Middle frontal gyrus (tissue), 1 donor: ENCODE data around the gene MRPS2.
"Not testable (repeated sequence)": the region's sequence is repeated elsewhere in the genome, so short reads cannot be mapped to it uniquely, and the experiment has no call there.

Experiments used
- DNase-seq: peaks from one replicate; pipeline ENCODE4 v3.0.0-alpha.2; 2015; ENCODE audit warnings: low spot score; ENCODE audit errors: extremely low spot score

MRPS2 gene

DNA sequence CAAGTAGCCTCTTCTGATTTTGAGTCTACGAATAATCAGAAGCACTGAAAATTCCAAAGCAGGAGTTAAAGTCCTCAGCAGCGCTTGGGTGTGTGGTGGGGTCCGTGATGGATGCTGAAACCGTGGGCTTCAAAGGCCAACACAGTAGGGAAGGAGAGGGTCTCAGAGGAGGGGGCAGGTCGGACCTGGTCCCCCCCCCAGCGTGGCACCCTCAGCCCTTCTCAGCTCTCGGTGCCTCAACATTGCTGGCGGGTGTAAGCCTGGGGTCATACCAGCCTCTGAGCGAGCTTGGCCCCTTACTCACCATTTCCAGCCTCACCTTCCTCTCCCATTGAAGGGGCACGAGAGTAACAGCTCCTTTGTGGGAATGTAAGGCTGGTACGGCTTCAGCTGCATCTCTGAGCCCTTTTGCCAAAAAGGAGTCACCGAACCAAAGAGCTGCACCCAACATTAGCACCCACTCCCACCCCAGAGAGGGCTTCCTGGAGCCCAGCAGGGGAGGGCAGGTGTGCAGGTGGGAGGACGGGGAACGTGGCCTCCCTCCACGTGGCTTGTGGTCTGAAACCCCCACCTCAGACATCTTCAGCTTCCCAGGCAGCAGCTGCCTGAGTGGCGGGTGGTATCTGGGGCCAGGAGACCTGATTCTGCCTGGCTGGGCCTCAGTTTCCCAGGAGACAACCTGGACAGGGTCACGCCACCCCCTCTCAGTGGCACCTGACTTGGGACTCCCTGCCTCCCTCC lies 14.0 kb downstream of the MRPS2 start:
- DNase-seq, result no peak

DNA sequence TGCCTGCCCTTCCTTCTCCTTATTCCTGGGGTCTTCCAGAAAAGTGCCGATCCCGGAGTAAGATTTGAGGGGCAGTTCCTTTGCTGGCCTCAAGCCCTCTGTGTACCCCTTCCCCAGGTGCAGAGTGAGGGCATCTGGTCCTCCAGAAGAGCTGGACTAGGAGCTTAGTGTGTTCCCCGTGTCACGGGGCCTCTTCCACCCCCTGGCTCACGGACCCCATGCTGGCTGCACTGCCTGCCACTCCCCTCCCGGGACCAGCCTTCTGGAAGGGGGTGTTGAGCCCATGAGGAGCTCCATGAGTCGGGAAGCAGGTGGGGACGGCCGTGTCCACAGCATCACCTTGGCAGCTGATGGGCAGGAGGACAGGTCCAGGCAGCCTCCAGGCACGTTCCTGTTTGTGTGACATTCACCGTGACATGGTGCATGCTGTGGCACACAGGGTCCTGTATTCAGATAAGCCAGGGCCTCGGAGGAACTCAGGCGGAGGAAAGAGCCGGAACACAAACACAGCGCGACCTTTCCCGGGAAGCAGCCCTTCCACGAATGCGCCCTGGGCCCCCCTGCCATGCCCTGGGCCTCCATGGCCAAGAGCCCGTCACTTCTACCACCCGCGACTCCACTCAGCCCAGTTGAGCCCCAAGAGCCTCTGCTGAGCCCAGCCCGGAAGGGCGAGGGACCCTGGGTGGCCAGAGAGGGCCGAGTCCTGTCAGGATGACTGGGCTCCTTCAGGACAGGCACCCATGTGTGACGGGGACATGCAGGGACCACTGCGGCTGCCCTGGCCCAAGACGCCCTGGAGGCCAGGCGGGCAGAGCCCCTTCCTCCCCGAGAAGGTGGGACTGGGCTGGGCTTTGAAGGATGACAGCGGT lies 14.8 kb downstream of the MRPS2 start:
- DNase-seq, result no peak

DNA sequence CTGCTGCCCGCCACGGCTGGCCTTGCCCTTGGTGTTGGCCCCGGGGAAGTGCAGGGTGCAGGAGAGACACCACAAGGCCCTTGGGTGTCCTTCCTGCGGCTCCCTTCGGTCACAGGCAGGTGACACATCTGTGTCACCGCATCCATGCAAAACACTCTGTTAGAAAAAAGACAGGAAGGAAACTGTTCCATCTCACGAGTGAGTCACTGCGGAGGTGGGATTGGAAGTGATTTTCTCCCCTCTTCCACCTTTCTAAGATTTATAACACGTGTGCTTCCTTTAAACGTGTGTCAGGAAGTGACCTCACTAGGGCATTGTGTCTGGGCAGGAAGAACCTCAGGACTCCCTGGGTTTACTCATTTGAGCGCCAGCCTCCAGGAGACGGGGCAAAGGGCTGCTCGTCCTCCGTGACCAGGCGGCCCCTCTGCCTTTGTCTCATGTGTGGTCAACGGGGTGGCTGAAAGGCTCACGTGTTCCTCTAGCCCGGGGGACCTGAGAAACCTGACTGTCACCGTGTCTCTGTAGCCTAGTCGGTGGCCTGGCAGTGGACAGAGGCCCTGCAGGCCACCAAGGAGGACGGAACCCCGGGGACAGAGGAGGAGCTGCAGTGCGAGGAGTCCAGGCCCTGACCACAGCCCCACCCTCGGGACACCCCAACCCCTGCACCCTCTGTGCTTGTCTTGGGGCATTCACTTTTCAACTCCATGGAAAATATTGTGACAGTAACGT lies 15.8 kb downstream of the MRPS2 start:
- no peak for DNase-seq

DNA sequence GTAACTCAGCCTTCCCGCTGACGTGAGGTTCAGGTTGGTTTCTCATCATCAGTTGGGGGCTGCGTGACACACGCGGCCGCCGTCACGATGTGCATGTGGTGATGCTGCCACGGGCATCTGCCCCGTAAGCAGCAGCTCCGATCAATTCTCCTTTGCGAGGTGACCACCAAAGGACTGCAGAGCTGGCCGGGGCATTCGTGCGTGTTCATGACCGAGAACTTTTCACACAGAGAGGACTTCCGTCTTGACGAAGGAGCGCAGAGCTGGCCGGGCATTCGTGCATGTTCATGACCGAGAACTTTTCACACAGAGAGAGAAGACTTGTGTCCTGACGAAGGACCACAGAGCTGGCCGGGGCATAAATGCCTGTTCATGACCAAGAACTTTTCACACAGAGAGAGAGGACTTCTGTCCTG lies 16.9 kb downstream of the MRPS2 start:
- DNase-seq, result no peak

DNA sequence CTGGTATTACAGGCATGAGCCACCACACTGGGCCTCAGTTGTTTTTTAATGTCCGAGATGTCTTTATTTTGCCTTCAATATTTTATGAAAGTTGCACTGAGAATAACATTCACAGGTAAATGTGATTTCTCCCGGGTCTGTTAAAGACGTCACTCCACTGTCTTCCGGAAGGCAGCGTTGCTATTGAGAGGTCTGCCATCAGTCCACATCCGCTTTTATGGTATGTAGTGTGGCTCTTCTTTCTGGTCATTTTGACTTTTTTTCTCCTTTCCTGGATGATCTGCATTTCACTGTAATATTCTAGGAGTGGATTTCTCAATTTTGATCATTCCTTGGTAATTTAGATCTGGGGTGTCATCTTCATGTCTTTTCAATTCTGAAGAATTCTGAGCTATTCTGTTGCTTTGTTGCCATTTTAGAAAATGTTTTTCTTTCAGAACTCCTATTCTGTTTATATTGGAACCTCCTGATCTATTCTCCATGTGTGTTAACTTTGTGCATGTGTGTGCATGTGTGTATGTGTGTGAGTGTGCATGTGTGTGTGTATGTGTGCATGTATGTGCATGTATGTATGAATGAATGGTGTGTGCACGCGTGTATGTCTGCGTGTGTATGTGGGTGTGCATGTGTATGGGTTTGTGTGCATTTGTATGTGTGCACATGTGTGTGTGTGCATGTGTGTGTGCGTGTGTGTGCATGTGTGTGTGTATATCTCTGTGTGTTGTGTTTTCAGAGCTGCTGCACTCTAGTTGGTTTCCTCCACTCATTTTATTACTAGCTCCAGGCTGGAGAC lies 18.9 kb downstream of the MRPS2 start:
- DNase-seq, result no peak

DNA sequence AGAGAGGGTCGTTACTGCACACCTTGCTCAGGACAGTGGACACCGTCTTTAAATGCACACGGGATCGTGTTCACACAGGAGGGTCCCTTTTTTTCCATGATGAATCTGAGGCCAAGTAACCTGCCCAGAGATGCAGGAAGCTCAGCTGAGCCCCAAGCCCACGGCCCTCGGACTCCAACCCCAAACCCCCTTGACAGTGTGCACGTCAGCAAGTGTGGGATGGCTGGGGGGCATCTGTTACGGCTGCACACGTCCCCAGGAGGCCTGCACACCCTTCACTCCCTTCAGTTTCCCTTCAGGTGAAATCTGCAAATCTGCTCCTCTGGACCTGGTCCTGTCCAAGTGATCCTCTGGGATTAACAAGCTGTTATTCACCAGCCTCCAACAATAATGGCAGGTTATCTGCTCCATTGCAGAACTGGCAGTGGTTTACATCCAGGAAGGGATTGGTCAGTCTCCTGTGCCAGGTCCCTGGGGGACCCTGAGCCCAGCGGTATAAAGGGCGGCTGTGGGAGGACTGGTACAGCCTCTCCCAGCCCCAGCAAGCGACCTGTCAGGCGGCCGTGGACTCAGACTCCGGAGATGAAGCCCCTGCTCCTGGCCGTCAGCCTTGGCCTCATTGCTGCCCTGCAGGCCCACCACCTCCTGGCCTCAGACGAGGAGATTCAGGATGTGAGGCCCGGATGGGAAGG lies 20.6 kb downstream of the MRPS2 start, which contains the start of gene LCN1:
TSS of gene LCN1 (plus strand) at position 525 of the 692 bp plus-strand sequence. CDS start at position 583, 58 bp downstream.
- no peak for DNase-seq

DNA sequence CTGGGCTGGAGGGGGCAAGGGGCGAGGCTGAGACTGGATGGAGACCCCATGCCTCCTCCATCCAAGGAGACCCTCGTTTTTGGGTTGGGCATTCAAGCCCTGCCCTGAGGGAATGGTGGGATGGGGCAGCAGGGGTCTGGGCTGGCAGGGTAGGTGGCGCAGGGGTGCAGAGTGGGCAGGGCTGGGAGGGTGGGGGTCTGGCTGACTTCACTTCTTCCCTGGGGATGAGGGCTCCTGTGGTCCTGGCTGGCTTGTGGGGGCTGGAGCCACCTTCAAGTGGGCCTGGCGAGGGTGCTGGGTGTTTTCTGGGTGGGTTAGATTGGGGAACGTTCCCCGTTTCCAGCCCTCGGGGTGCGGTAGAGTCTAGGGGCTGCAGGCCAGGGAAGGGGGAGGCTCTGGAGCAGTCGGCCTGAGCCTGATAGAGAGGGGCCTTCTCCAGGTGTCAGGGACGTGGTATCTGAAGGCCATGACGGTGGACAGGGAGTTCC lies 21.2 kb downstream of the MRPS2 start:
- no peak for DNase-seq

DNA sequence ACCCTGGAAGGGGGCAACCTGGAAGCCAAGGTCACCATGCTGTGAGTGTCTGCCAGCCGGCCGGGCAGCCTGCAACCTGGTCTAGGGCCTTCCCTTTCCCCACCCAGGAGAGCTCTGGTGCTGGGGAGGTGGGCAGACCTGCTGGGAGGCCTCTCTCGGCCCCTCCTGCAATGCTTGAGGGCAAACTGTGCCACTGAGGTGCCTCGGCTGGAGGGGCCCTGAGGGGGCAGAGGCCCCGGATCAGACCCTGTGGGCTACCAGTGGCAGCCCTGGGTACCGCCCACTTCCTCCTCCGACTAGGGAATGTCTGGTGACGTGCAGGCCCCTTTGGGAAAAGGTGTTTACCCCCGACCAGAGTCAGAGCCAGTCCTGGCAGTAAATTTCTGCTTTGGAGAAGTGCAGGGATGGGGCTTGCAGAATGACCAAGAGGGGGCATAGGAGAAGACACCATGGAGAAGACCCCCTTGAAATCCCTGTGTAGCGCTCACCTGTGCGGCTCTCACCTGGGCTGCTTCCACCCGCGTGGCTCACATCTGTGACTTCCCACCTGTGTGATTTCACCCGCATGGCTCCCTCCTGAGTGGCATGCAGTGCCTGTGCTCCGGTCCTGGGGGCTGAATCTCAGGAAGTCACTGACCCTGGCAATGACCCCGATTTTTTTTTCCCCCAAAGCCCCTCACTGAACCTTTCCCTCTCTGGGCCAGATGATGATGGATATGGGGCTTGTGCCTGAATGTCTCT lies 21.8 kb downstream of the MRPS2 start:
- DNase-seq, result no peak

DNA sequence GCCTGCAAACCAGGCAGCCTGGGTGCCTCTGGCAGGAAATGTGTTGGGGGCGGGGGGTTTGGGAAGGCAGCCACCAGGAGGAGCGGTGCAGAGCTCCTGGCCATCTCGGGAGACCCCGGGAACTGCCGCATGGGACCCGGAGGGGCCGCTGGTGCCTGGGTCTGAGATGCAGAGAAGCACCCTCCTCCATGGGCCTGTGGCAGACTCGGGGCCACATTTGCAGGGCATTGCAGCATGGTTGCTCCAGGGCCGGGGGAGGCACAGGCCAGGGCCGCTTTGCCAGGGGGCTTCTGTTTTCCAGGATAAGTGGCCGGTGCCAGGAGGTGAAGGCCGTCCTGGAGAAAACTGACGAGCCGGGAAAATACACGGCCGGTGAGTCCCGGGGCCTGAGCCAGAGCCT lies 22.4 kb downstream of the MRPS2 start:
- DNase-seq, result no peak

DNA sequence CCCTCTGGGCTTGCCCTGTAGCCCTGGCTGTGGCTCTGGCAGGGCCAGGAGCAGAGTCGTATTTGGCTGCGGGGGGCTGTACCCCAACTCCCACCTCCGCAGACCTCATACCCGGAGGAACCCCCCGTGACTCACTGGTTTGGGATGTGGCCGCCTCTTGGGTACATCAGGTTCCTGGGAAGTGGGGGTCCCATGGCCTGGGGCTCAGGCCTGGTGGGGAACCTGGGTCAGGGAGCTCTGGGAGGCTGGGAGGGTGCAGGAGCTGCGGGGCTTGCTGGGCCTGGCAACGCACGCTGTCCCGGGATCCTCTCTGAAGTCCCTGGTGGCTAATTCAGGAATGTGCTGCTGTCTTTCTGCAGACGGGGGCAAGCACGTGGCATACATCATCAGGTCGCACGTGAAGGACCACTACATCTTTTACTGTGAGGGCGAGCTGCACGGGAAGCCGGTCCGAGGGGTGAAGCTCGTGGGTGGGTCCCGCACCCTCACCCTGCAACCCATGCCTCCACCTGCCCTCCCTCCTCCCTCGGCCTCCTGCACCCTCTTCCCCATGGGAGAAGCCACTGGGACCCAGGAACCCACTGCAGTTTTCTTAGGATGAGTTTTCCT lies 23.1 kb downstream of the MRPS2 start:
- DNase-seq, result no peak

DNA sequence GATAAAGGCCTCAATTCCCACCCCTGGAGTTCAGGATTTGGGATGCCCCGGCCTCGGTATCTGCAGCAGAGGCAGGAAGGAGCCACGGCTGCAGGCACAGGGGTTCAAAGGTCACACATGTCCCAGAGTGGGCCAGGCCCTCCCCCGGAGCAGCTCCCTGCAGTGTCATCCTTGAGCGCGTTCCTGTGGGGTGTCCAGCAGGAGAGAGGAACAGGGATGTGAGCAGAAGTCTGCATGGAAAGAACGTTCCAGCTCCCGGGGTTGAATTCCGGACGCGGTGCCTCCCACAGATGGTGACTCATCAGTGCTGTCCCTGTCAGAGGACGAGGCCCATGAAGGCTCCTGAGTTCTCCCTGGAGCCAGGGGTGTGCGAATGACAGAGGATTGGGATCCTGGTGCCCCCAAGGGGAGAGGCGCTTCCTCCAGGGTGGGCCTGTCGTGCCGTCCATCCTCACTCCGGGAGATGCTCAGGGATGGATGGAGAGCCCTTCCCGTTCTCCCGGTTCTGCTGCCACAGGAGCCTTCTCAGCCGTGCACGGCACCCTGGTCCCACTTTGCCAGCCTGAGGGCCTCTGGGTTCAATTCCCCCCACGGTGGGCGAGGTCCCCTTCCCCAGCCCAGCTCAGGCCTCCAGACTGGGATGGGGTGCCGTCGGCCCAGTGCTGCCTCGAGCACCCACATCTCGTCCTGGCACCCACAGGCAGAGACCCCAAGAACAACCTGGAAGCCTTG lies 23.8 kb downstream of the MRPS2 start:
- DNase-seq, result no peak

DNA sequence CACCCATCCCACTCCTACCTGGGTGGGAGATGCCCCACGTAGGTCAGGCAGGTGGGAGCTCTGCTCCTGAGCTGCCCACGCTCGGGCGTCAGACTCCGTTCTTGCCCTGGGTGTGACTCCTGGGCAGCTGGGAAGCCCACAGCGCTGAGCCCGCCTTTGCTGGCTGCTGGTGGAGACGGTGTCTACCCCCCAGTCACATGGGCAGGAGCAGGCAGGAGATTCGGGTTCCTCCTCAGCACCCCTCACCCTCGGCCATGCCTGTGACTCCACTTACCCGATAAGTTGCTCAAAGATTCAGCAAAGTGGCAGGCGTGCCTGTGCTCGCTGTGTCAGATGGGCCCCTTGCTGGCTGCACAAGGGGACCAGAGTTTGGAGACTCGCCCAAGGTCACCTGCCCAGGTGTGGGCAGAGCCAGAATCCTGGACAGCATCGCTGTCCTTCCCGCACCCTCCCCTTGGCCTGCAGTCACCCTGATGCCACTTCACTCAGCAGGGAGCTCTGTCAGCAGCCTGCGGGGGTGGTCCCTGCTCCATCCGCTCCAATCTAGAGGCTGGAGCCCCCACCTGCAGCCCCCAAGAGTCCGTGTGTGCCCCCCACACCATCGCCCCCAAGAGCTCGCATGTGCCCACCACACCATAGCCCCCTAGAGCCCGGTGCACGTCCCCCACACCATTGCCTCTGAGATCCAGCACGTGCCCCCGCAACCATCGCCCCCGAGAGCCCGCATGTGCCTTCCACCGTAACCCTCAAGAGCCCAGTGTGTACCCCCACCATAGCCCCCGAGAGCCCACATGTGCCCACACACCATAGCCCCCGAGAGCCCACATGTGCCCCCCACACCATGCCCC lies 25.0 kb downstream of the MRPS2 start:
- DNase-seq, result no peak

DNA sequence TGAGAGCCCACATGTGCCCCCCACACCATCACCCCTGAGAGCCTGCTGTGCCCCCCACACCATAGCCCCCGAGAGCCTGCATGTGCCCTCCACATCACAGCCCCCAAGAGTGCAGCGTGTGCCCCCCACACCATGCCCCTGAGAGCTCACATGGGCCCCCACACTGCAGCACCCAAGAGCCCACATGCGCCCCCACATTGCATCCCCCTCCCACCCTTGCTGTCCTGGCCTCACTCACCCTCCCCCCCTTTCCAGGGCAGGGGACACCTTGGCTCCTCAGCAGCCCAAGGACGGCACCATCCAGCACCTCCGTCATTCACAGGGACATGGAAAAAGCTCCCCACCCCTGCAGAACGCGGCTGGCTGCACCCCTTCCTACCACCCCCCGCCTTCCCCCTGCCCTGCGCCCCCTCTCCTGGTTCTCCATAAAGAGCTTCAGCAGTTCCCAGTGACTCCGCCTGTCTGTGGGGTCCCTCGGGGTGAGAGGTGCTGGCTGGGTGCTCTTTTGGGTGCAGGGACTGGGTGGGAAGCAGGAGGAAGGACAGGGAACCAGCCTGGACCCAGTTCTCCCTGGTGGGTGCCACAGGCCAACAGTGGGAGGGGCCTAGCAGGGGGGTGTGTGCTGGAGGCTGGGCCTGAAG lies 25.7 kb downstream of the MRPS2 start:
- DNase-seq, result no peak

DNA sequence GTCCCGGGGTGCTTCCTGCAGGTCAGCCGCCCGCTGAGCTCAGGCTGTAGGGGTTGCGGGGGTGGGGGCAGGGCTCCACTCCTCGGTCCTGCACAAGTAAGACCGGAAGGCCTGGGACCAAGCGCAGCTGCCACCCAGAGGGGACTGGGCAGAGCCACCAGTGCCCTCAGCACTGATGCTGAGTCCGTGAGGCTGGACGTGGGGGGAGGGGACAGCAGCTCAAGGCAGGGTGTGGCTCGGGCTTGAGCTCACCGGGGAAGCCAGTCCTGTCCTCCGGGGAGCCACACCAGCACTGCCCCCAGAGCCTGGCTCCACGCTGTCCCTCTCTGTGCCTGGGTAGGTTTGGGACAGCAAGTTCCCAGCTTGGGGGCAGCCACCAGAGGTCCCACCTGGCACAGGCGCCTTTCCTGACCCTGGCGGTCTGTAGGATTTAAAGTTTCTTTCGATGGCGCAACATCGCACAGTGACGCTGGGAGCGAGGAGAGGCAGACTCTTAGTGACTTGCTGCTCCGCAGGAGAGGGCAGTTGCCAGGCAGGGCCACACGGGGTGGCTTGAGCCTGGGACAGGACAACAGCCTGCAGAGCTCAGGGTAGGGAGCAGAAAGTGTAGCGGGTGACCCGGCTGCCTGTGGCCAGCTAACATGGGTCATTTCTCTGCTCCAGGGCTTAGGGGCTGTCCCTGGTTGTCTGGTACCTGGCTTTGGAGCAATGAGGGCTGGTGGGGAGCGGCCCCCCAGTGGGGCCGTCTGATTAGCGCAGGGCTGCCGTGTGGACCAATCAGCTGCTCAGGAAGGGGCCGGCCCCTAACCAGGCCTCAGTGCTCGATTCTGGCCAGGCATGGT lies 26.5 kb downstream of the MRPS2 start:
- DNase-seq, result no peak

DNA sequence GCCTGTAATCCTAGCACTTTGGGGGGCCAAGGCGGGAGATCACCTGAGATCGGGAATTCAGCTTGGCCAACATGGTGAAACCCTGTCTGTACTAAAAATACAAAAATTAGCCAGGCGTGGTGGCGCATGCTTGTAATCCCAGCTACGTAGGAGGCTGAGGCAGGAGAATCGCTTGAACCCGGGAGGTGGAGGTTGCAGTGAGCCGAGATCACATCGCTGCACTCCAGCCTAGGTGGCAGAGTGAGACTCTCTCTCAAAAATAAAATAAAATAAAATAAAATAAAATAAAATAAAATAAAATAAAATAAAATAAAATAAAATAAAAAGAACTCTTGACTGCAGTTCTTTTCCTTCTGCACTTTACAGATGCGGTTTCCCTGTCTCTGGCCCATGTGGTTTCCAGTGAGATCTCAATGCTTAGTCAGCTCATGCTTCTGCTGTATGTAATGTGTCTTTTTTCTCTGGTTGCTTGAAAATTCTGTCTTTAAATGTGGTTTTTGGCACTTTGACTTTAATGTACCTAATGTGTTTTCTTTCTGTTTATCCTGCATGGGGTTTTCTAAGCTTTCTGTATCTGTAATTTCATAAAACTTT lies 28.5 kb downstream of the MRPS2 start:
- DNase-seq, result not testable (repeated sequence)

DNA sequence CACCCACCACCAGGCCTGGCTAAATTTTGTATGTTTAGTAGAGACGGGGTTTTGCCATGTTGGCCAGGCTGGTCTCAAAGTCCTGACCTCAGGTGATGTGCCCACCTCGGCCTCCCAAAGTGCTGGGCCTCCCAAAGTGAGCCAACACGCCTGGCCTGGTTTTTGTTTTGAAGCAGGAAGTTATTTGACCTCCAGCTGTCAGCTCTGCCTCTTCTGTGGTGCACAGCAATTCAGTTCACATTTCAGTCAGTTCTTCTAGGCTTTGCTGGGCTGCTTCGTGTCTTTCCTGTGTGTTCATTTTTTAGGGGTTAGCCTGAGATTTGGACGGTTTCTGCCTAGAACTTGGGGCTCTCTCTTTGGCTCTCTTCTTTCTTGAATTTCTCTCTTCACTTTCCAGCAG lies 29.7 kb downstream of the MRPS2 start:
- DNase-seq, result no peak
